H54 (cell line): Measurements from ENCODE around the gene SAFB2.

Experiments used
- DNase-seq: peaks from one replicate; pipeline ENCODE4 v3.0.0; 2011; ENCODE audit warnings: low spot score, mixed read lengths; ENCODE audit not compliant: insufficient read length
- FAIRE-seq: peaks from 3 replicates; lab custom pipeline; 2011; peaks lifted over from hg19 to GRCh38; lab: Jason Lieb, UNC
- POLR2A ChIP-seq: IDR thresholded peaks from 2 replicates; pipeline ENCODE4 v1.6.1; 2011; ENCODE audit warnings: low read depth, mild to moderate bottlenecking, low read length

SAFB2 gene

DNA sequence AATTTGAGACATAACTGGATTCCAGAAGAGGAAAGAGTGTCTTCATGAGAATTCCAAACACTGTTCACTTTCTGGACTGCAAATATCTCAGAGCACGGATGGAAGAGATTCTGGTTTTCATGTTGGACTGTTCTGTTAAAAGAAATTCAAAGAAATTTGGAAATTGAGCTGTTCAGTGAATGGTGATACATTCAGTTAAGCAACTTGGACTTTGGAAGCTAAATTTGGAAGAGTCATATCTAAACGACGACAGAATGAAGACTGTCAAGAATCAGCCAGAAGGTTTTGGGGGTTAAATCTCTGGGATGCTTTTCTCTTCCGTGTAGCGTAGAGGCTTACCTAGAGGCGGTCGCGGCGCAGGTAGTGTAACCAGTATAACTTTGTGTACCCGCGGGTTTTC lies 25.9 kb upstream of the SAFB2 start:
- DNase-seq (no peak), FAIRE-seq (no peak)
- no peak for TF ChIP-seq POLR2A

DNA sequence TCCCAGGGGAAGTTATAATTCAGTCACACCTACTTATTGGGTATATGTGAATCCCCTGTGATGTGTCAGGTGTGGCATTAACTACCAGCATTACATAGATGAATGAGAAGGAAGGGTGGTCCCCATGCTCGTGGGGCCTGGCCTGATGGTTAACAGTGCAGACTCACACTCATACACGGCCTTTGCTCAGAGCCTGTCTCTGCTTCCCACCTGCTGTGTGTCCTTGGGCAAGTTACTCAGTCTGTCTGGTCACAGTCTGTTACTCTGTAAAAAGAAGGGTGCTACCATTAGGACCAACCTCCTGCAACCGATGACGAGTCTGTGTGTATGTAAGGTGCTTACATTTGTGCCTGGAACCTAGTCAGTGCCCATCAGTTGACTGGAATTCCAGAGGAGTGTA lies 24.1 kb upstream of the SAFB2 start:
- no peak for DNase-seq
- FAIRE-seq: no peak

DNA sequence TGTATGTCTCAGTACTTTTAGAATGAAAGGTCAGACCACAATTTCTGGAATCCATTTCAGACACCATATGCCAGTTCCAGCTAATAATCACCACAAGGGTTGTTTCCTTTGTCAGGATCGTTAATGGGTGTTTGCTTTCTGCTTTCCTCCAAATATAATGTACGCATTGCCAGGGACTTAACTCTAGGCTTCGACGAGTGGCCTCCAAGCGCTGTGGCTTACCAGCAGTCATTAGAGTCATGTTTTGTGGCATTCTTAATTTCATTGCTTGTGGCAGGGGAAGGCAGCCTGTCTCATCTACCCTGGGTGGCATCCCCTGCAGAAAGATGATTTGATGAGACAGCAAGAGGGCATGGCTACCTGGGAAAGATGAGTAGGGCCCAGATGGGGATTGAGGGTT lies 22.8 kb upstream of the SAFB2 start:
- no peak for DNase-seq
- no peak for FAIRE-seq
- no peak for TF ChIP-seq POLR2A

More for the DNA sequence above, 24.1 kb upstream of the SAFB2 start:
- no peak for TF ChIP-seq POLR2A

DNA sequence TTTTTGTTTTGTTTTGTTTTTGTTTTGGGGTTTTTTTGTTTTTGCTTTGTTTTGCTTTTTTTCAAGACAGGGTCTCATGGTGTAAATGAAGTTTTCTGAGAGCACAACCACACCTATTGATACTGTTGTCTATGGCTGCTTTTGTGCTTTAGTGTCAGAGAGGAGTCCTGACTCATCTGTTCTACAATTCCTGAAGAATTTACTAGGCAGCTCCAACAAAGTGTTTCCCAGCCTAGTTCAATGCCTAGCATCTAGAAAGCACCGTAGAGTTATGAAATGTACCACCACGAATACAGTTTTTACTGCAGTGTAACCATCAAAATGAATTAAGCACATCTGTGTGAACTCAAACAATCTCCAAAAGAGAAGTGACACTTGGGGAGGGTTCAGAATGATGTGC lies 21.5 kb upstream of the SAFB2 start:
- FAIRE-seq (no peak), DNase-seq (no peak)
- TF ChIP-seq POLR2A: no peak

DNA sequence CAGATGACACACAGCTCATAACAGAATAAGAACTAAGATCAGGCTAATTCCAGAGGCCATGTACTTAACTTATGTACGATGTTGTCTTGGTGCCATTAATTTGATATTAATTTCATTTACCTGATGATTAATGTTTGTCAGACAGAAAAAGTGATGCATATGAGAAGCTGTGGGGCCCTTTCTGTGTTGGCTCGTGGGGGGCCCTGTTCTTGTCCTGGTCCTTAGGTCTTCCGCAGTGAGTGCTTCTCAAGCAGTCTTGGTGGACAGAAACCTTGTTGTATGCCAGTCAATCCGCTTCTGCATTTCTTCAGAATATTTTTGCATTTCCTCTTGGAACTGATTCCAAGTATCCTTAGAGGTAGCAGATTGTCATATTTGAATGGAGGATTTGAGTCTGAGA lies 20.5 kb upstream of the SAFB2 start:
- no peak for DNase-seq
- FAIRE-seq: no peak
- TF ChIP-seq POLR2A: no peak

DNA sequence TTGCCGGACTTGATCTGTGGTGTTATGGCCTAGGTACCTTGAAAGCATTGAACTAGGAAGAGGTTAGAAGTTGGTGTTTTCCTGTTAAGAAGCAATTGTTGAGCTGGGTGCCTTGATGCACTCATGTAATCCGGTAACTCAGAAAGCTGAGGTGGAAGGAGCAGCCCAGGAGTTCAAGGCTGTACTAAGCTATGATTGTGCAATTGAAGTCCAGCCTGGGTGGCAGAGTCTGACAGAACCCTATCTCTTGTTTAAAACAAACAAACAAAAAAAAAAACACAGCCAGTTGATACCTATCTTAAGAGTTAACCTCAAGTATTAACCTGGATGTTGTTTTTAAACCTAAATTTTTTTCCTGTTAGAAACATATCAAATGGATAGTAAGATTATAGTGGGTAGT lies 19.6 kb upstream of the SAFB2 start:
- no peak for TF ChIP-seq POLR2A
- DNase-seq (no peak), FAIRE-seq (no peak)

DNA sequence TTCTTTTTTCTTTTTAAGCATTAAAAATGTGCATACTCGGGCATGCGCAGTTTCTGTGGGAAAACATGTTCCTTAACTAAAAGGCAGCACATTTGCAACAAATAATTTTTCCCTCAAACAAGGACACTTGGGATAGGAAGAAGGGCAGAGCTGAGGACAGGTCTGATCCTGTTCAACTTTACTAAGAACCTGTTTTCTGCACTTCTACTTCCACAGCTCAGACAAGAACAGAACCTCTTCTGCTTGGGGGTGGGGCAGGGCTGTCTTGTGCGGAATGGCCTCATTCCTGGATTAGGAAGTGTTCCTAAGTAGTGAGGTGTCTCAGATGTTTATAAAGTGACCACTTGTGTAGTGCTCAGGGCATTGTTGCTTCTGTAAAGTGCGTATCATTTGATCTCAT lies 18.6 kb upstream of the SAFB2 start:
- DNase-seq (no peak), FAIRE-seq (no peak)
- TF ChIP-seq POLR2A: no peak

DNA sequence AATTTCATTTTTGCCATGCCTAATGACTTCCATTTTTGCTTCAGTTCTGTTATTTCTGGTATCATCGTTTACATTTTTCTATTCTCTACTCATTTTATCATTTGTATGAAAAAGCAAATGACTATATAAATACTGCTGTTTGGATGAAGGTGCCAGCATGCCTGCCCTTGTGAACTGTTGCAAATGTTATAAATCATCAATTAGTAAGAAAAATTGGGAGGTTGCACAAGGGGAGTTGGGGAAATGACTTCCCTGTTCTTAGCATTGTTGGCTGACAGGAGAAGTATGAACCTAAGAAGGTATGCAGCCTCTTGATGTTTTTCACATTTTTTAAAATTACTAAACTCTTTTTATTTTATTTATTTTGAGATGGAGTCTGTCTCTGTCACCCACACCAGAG lies 15.4 kb upstream of the SAFB2 start:
- FAIRE-seq: no peak
- DNase-seq: no peak
- no peak for TF ChIP-seq POLR2A

DNA sequence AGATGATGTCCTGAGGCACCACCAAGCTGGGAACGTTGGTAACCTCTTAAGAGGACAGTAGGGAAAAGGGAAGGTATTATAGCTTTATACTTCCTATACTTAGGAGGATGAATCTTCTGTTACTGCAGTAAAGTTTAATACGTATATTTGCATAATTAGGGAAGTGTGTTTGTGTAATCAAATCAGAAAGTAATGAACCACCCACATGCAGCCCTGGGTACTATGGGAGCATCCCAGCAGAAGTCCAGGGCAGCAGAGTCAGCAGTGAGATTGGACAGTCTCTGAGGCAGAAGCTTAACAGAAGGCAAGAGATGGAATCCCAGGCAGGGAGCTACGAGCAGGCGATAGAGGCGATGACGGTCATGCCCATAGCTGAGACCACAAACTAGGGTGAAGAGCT lies 12.9 kb upstream of the SAFB2 start:
- TF ChIP-seq POLR2A: no peak
- FAIRE-seq (no peak), DNase-seq (no peak)

DNA sequence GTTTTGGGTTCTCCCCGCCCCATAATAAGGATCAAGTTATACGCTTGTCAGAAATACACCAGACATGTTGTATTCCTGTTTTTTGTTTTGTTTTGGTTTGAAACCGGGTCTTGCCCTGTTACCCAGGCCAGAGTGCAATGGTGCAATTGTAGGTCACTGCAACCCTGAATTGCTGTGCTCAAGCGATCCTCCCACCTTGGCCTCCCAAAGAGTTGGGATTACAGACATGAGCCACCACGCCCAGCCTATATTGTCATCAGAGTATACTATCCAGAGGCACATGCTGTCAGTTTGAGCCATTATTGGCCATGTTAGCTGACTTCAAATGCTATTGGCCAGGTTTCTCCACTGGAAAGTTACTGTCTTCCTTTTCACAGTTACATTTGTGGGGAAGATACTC lies 10.1 kb upstream of the SAFB2 start:
- no peak for TF ChIP-seq POLR2A
- no peak for DNase-seq
- FAIRE-seq: no peak

DNA sequence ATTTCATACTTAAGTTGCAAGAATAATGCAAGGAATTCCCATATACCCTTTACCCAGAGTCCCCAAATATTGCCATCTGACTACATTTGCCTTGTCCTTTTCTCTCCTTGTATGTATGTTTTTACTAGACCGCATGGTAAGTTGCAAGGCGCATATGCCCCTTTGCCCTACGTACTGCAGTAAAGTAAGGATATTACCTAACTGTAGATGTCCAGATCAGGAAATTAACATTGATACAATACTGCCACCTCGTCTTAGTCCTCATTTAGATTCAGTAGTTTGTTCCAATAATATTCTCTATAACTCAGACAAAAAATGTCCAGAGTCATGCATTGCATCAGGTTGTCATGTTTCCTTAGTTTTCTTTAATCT lies 9.7 kb upstream of the SAFB2 start:
- TF ChIP-seq POLR2A: no peak
- FAIRE-seq: no peak
- DNase-seq: no peak

DNA sequence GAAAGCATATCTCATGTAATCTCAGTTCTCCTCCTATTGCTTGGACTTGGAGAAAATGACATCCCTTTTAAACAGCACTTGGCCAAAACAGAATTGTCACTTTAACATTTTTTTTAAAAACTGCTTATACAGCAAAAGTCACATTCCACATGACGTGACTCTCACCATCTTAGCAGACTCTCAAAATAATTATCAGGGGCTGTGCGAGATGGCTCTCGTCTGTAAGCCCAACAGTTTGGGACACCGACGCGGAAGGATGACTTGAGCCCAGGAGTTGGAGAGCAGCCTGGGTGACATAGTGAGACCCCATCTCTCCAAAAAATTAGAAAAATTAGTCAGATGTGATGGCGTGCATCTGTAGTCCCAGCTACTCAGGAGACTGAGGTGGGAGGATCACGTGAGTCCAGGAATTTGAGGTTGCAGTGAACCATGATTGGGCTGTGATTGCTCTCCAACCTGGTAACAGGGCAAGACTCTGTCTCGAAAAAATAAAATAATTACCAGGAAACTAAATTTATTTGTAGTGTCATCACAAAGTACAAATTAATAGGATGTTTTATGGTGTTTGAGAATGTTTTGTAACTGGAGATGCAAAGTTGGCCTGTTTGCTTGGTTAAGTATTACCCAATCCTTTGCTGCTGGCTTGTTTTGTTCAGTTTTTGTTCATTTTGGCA lies 9.1 kb upstream of the SAFB2 start:
- FAIRE-seq (no peak), DNase-seq (no peak)
- no peak for TF ChIP-seq POLR2A

DNA sequence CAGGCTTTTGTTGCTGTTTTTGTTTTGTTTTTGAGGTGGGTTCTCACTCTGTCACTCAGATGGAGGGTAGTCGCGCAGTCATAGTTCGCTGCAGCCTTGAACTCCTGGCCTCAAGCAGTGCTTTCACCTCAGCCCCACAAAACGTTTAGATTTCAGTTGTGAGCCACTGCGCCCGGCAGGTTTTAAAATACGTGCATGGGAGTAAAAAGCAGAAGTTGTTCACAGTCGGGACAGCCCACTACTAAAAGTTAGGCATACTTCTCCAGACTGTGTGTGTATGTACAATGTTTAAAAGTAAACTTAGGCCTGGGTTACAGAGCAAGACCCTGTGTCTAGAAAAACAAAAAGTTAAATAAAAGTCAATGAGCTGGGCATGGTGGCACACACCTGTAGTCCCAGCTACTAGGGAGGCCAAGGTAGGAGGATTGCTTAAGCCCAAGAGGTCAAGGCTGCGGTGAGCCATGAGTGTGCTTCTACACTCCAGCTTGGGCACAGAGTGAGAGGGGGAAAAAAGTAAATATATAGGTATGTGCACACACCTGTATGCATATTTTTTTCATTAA lies 6.4 kb upstream of the SAFB2 start:
- DNase-seq: no peak
- FAIRE-seq: no peak

DNA sequence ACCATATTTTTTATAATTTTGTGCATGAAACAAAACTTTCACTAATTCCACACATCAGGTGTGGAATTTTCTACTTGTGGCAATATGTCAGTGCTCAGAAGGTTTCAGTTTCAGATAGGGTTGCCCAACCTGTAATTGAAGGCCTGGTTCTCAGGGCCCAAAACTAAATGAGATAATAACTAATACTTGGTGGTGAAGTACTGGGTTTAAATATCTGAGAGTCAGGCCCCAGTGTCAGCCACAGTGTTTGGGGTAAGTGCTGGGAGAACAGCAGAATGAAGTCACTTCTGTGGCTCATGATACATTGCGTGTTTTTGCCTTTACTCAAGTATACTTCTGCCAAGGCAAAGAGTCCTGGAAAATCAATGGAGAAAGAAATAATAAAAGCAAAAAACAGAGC lies 5.9 kb upstream of the SAFB2 start:
- DNase-seq (no peak), FAIRE-seq (no peak)
- no peak for TF ChIP-seq POLR2A

More for the DNA sequence above, 6.4 kb upstream of the SAFB2 start:
- TF ChIP-seq POLR2A: no peak

DNA sequence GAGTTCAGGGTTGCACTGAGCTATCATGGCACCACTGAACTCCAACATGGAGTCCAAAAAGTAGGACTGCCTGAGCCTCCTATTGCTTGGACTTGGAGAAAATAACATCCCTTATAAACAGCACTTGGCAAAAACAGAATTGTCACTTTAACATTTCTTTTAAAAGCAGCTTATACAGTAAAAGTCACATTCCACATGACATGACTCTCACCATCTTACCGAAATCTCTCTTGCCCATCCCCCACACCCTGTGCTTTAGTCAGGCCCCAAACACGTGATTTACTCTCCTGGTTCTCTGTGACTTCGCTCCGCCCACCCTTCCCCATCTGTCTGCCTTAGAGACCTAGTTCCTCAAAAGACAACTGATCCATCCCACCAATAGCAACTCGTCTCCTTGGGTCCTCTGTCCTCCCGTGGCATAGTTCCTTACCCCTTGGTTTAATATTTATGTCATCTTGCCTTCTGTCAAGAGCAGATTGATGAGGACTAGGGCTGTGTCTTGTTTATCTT lies 4.9 kb upstream of the SAFB2 start:
- no peak for FAIRE-seq
- TF ChIP-seq POLR2A: no peak
- no peak for DNase-seq

DNA sequence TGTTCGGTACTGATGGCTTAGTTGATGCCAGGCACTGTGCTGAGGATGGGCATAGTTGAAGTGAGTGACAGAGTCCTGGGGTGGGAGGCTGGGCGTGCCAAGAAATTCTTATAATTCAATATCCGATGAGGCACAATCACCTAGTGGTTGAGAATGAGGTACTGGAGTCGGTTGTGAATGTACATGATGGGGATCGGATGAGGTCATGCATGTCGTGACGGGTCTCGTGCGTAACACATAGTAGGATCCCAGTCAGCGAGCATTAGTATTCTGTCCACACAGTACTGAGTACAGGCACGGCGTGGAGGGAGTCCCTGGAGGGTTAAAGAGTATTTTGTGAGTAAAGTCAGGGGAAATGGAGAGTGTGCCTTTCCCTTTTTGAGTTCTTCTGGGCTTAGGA lies 3.1 kb upstream of the SAFB2 start:
- FAIRE-seq (no peak), DNase-seq (no peak)
- no peak for TF ChIP-seq POLR2A
